ENCODE measurements around the gene CHST3.

- TF ChIP-seq PHF8 (IDR thresholded peaks at IDR 0.05; ENCODE audit: borderline replicate concordance, low read depth): no peak
- TF ChIP-seq, protein P1, sequence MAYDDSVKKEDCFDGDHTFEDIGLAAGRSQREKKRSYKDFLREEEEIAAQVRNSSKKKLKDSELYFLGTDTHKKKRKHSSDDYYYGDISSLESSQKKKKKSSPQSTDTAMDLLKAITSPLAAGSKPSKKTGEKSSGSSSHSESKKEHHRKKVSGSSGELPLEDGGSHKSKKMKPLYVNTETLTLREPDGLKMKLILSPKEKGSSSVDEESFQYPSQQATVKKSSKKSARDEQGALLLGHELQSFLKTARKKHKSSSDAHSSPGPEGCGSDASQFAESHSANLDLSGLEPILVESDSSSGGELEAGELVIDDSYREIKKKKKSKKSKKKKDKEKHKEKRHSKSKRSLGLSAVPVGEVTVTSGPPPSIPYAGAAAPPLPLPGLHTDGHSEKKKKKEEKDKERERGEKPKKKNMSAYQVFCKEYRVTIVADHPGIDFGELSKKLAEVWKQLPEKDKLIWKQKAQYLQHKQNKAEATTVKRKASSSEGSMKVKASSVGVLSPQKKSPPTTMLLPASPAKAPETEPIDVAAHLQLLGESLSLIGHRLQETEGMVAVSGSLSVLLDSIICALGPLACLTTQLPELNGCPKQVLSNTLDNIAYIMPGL (CRISPR knock-in tag; IDR thresholded peaks at IDR 0.05; ENCODE audit: borderline replicate concordance): no peak
- no peak for TF ChIP-seq CTCF (IDR thresholded peaks at IDR 0.05)
- no peak for TF ChIP-seq POLR2A (IDR thresholded peaks at IDR 0.05; ENCODE audit: low read length)
- no peak for TF ChIP-seq KDM1A (IDR thresholded peaks at IDR 0.05; ENCODE audit: low read depth)
- no peak for TF ChIP-seq JUN (IDR thresholded peaks at IDR 0.05)
- no peak for TF ChIP-seq EP300 (IDR thresholded peaks at IDR 0.05)
- no peak for TF ChIP-seq RFX5 (IDR thresholded peaks at IDR 0.05)
- TF ChIP-seq USF2 (IDR thresholded peaks at IDR 0.05): no peak
- no peak for TF ChIP-seq SMC3 (IDR thresholded peaks at IDR 0.05)
- no peak for TF ChIP-seq RAD21 (conservative IDR thresholded peaks at IDR 0.05 in 1 of 2, IDR thresholded peaks at IDR 0.05 in 1 of 2)
These were observed 41.0 kb upstream of the CHST3 start for GRCh38 chr10:71923138-71923692.

Measured in A549 (cell line).